Measurements from ENCODE around the gene STAG2.
"Not testable (repeated sequence)": the region's sequence is repeated elsewhere in the genome, so short reads cannot be mapped to it uniquely, and the experiment has no call there.

Gene STAG2

GRCh38 chrX:124042042-124042441 lies 80.5 kb downstream of the STAG2 start:
- DNase-seq (ENCODE audit: low spot score) = no peak

- DNase-seq (ENCODE audit: low spot score) = no peak
These were observed 83.6 kb downstream of the STAG2 start for GRCh38 chrX:124045109-124045508.

GRCh38 chrX:124084417-124084816 lies 122.9 kb downstream of the STAG2 start:
- not testable (repeated sequence) for DNase-seq (ENCODE audit: low spot score)

GRCh38 chrX:124085063-124085462 lies 123.6 kb downstream of the STAG2 start:
- no peak for DNase-seq (ENCODE audit: low spot score)

GRCh38 chrX:124086411-124086810 lies 124.9 kb downstream of the STAG2 start:
- DNase-seq (ENCODE audit: low spot score) = no peak

- DNase-seq (ENCODE audit: low spot score) = no peak
These were observed 125.7 kb downstream of the STAG2 start for GRCh38 chrX:124087000-124087746.

GRCh38 chrX:124093222-124093621 lies 131.7 kb downstream of the STAG2 start:
- DNase-seq (ENCODE audit: low spot score) = no peak

GRCh38 chrX:124097116-124097515 lies 135.6 kb downstream of the STAG2 start:
- DNase-seq (ENCODE audit: low spot score) = no peak

GRCh38 chrX:124098089-124098488 lies 136.6 kb downstream of the STAG2 start:
- peak; percentile 44 for DNase-seq (ENCODE audit: low spot score)

- DNase-seq (ENCODE audit: low spot score) = no peak
These were observed 142.5 kb downstream of the STAG2 start for GRCh38 chrX:124103966-124104365.

- DNase-seq (ENCODE audit: low spot score) = not testable (repeated sequence)
These were observed 143.0 kb downstream of the STAG2 start for GRCh38 chrX:124104512-124104911.

GRCh38 chrX:124113621-124114600 lies 152.4 kb downstream of the STAG2 start:
- no peak for DNase-seq (ENCODE audit: low spot score)

GRCh38 chrX:124117325-124117724 lies 155.8 kb downstream of the STAG2 start:
- DNase-seq (ENCODE audit: low spot score) = no peak

- no peak for DNase-seq (ENCODE audit: low spot score)
These were observed 164.0 kb downstream of the STAG2 start for GRCh38 chrX:124125471-124125870.

- DNase-seq (ENCODE audit: low spot score) = no peak
These were observed 166.0 kb downstream of the STAG2 start for GRCh38 chrX:124127496-124127895.

GRCh38 chrX:124132437-124132836 lies 170.9 kb downstream of the STAG2 start:
- DNase-seq (ENCODE audit: low spot score) = not testable (repeated sequence)

- DNase-seq (ENCODE audit: low spot score) = no peak
These were observed 184.2 kb downstream of the STAG2 start for GRCh38 chrX:124145749-124146148.

GRCh38 chrX:124151195-124151594 lies 189.7 kb downstream of the STAG2 start:
- DNase-seq (ENCODE audit: low spot score) = no peak
